WTC11 (cell line): ENCODE results near the gene CMTM1. TPM values are rescaled to one million over a fixed set of nuclear protein-coding genes. Genes with fewer than 3 reads are reported as not detected.

Experiments
- ATAC-seq: fragments of 200-7000 bp; cut with Tn5 transposase; 2 replicates; pipeline ENCODE4 v1.10.0; 2021; ENCODE audit warnings: mild to moderate bottlenecking, moderate library complexity
- CTCF ChIA-PET: fragments of 300-600 bp; sonication (Branson Sonifier 250); formaldehyde crosslinking; loops from one replicate; lab custom pipeline; 2021; ENCODE audit warnings: antibody characterized with exemption; lab: Charles Lee
- POLR2A ChIA-PET: fragments of 350-600 bp; sonication (Branson Sonifier 250); formaldehyde crosslinking; loops from one replicate; lab custom pipeline; 2021; ENCODE audit warnings: antibody characterized with exemption; lab: Charles Lee
- DNase-seq: peaks from one replicate; pipeline ENCODE4 v3.0.0; 2021; ENCODE audit warnings: low spot score
- H3K27ac Mint-ChIP-seq: 2 replicates; pipeline ENCODE4 v1.8.0; 2021; ENCODE audit warnings: mixed read lengths
- H3K27me3 Mint-ChIP-seq: 2 replicates; pipeline ENCODE4 v1.8.0; 2021; ENCODE audit warnings: low read depth, mild to moderate bottlenecking, moderate library complexity, mixed read lengths
- H3K36me3 Mint-ChIP-seq: 2 replicates; pipeline ENCODE4 v1.8.0; 2021; ENCODE audit warnings: mixed read lengths
- H3K4me1 Mint-ChIP-seq: 2 replicates; pipeline ENCODE4 v1.8.0; 2022; ENCODE audit warnings: mixed read lengths
- H3K4me3 Mint-ChIP-seq: 2 replicates; pipeline ENCODE4 v1.8.0; 2021; ENCODE audit warnings: mild to moderate bottlenecking, moderate library complexity, mixed read lengths
- H3K9me3 Mint-ChIP-seq: 2 replicates; pipeline ENCODE4 v1.8.0; 2021; ENCODE audit warnings: mixed read lengths
- CREM ChIP-seq: sonication (generic); formaldehyde crosslinking; IDR thresholded peaks from 2 replicates; pipeline ENCODE4 v1.8.1; 2022; ENCODE audit warnings: mild to moderate bottlenecking, missing genetic modification reagents, moderate library complexity
- E2F5 ChIP-seq: sonication (generic); formaldehyde crosslinking; IDR thresholded peaks from 2 replicates; pipeline ENCODE4 v1.8.1; 2022; ENCODE audit warnings: mild to moderate bottlenecking, moderate library complexity, missing genetic modification reagents
- ELF4 ChIP-seq: sonication (generic); formaldehyde crosslinking; IDR thresholded peaks from 2 replicates; pipeline ENCODE4 v1.8.1; 2022; ENCODE audit warnings: low read depth, mild to moderate bottlenecking, moderate library complexity, missing genetic modification reagents
- GRHL2 ChIP-seq: fragments of 250-450 bp; sonication (Bioruptor Pico); IDR thresholded peaks from 2 replicates; pipeline ENCODE4 v1.8.0; 2022; ENCODE audit warnings: mild to moderate bottlenecking, moderate library complexity; ENCODE audit not compliant: insufficient replicate concordance, severe bottlenecking
- HMGA2 ChIP-seq: fragments of 250-450 bp; sonication (Bioruptor Pico); IDR thresholded peaks from 2 replicates; pipeline ENCODE4 v1.4.0; 2021; ENCODE audit warnings: mild to moderate bottlenecking, moderate library complexity
- HMGXB4 ChIP-seq: sonication (generic); formaldehyde crosslinking; IDR thresholded peaks from 2 replicates; pipeline ENCODE4 v1.8.1; 2023; ENCODE audit warnings: mild to moderate bottlenecking, moderate library complexity, missing genetic modification reagents
- IRF2 ChIP-seq: sonication (generic); formaldehyde crosslinking; IDR thresholded peaks from 2 replicates; pipeline ENCODE4 v1.8.0; 2022; ENCODE audit warnings: low read depth, missing genetic modification reagents, borderline replicate concordance
- KAT7 ChIP-seq: sonication (generic); formaldehyde crosslinking; IDR thresholded peaks from 2 replicates; pipeline ENCODE4 v1.8.1; 2023; ENCODE audit warnings: missing genetic modification reagents, mild to moderate bottlenecking, borderline replicate concordance
- NFYB ChIP-seq: sonication (generic); formaldehyde crosslinking; conservative IDR thresholded peaks from 2 replicates; pipeline ENCODE4 v1.8.0; 2022; ENCODE audit warnings: low read depth, missing genetic modification reagents
- NR1H2 ChIP-seq: sonication (generic); formaldehyde crosslinking; IDR thresholded peaks from 2 replicates; pipeline ENCODE4 v1.9.0; 2021; ENCODE audit warnings: mild to moderate bottlenecking, moderate library complexity, missing genetic modification reagents
- NR2C2 ChIP-seq: sonication (generic); formaldehyde crosslinking; IDR thresholded peaks from 2 replicates; pipeline ENCODE4 v1.8.0; 2022; ENCODE audit warnings: mild to moderate bottlenecking, missing genetic modification reagents
- NR3C1 ChIP-seq: sonication (generic); formaldehyde crosslinking; conservative IDR thresholded peaks from 2 replicates; pipeline ENCODE4 v1.8.1; 2023; ENCODE audit warnings: low read depth, mild to moderate bottlenecking, missing genetic modification reagents
- RORB ChIP-seq: fragments of 250-450 bp; sonication (Bioruptor Pico); IDR thresholded peaks from 2 replicates; pipeline ENCODE4 v1.9.0; 2021; ENCODE audit warnings: mild to moderate bottlenecking
- SOX15 ChIP-seq: fragments of 250-450 bp; sonication (Bioruptor Pico); IDR thresholded peaks from 2 replicates; pipeline ENCODE4 v1.9.0; 2021; ENCODE audit warnings: mild to moderate bottlenecking
- SP1 ChIP-seq: sonication (generic); formaldehyde crosslinking; conservative IDR thresholded peaks from 2 replicates; pipeline ENCODE4 v1.8.1; 2022; ENCODE audit warnings: missing genetic modification reagents
- STAT6 ChIP-seq: sonication (generic); formaldehyde crosslinking; conservative IDR thresholded peaks from 2 replicates; pipeline ENCODE4 v1.8.1; 2023; ENCODE audit warnings: mild to moderate bottlenecking, low read depth, missing genetic modification reagents, moderate library complexity
- TP53 ChIP-seq: sonication (generic); formaldehyde crosslinking; IDR thresholded peaks from 2 replicates; pipeline ENCODE4 v1.8.1; 2023; ENCODE audit warnings: mild to moderate bottlenecking, missing genetic modification reagents
- ZBTB21 ChIP-seq: sonication (generic); formaldehyde crosslinking; IDR thresholded peaks from 2 replicates; pipeline ENCODE4 v1.8.1; 2023; ENCODE audit warnings: mild to moderate bottlenecking, missing genetic modification reagents, borderline replicate concordance
- ZNF219 ChIP-seq: sonication (generic); formaldehyde crosslinking; IDR thresholded peaks from 2 replicates; pipeline ENCODE4 v1.8.0; 2023; ENCODE audit warnings: missing genetic modification reagents, mild to moderate bottlenecking, borderline replicate concordance
- ZNF317 ChIP-seq: sonication (generic); formaldehyde crosslinking; IDR thresholded peaks from 2 replicates; pipeline ENCODE4 v1.8.1; 2023; ENCODE audit warnings: low read depth, mild to moderate bottlenecking, moderate library complexity, missing genetic modification reagents, borderline replicate concordance
- ZSCAN18 ChIP-seq: fragments of 250-450 bp; sonication (Bioruptor Pico); IDR thresholded peaks from 2 replicates; pipeline ENCODE4 v2.1.2; 2022; ENCODE audit warnings: mild to moderate bottlenecking, moderate library complexity
- total RNA-seq: library from RNA; stranded (reverse); gene quantifications from 3 replicates; pipeline ENCODE4 v1.2.3, GENCODE V29; 2021
- TF ChIP-seq, protein P1 (sequence below): sonication (generic); formaldehyde crosslinking; IDR thresholded peaks from 2 replicates; pipeline ENCODE4 v1.8.1; 2023; ENCODE audit warnings: mild to moderate bottlenecking, missing genetic modification reagents
- TF ChIP-seq, protein P2 (sequence below): sonication (generic); formaldehyde crosslinking; IDR thresholded peaks from 2 replicates; pipeline ENCODE4 v1.8.0; 2022; ENCODE audit warnings: mild to moderate bottlenecking, missing genetic modification reagents
- TF ChIP-seq, protein P3 (sequence below): sonication (generic); formaldehyde crosslinking; conservative IDR thresholded peaks from 2 replicates; pipeline ENCODE4 v1.8.1; 2022; ENCODE audit warnings: mild to moderate bottlenecking, missing genetic modification reagents

Gene CMTM1
- total RNA-seq, 1 experiment from 2014 or later: 1.6 TPM

- TF ChIP-seq, protein P1, sequence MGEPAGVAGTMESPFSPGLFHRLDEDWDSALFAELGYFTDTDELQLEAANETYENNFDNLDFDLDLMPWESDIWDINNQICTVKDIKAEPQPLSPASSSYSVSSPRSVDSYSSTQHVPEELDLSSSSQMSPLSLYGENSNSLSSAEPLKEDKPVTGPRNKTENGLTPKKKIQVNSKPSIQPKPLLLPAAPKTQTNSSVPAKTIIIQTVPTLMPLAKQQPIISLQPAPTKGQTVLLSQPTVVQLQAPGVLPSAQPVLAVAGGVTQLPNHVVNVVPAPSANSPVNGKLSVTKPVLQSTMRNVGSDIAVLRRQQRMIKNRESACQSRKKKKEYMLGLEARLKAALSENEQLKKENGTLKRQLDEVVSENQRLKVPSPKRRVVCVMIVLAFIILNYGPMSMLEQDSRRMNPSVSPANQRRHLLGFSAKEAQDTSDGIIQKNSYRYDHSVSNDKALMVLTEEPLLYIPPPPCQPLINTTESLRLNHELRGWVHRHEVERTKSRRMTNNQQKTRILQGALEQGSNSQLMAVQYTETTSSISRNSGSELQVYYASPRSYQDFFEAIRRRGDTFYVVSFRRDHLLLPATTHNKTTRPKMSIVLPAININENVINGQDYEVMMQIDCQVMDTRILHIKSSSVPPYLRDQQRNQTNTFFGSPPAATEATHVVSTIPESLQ (CRISPR knock-in tag): no peak
- TF ChIP-seq RORB (CRISPR knock-in tag) (no peak), ZSCAN18 (CRISPR knock-in tag) (no peak), NFYB (CRISPR knock-in tag) (no peak), STAT6 (CRISPR knock-in tag) (no peak), IRF2 (CRISPR knock-in tag) (no peak), GRHL2 (no peak), CREM (CRISPR knock-in tag) (no peak), NR2C2 (CRISPR knock-in tag) (no peak)
Observed at GRCh38 chr16:66548868-66549267, 17.4 kb upstream of the CMTM1 start (continued).

GRCh38 chr16:66549284-66550131, 16.7 kb upstream of the CMTM1 start, which contains the start of gene TK2:
Gene TK2 (minus strand): TSS chr16:66550122. CDS start chr16:66550061, 61 bp downstream.
- ATAC-seq: peak; percentile 83
- Mint-ChIP-seq H3K27ac (peak within 1 kb of the TSS; percentile 66), H3K27me3 (peaks cover 34% of the 10 kb centered on the region), H3K4me3 (peak within 1 kb of the TSS; percentile 75), H3K4me1 (peaks cover 35% of the 10 kb centered on the region), H3K9me3 (peaks cover 3% of the 10 kb centered on the region; the same call in 1 of the 2 replicates), H3K36me3 (peaks cover 4% of the 10 kb centered on the region)
- ChIA-PET CTCF (interaction anchor here (1.3 to 1.8 kb wide), 2 partner anchors 38 to 40 kb away, joined by 3 to 4 read pairs; no protein-coding TSS in a partner anchor), POLR2A (no interaction called here)
- peak; percentile 72 for DNase-seq
- TF ChIP-seq E2F5 (CRISPR knock-in tag): peak; percentile 77
- peak; percentile 30; the same call in 1 of the 2 replicates for TF ChIP-seq ZNF317 (CRISPR knock-in tag)
- 0 out of 2 replicates have a peak, but pooled peaks have one; percentile 5 for TF ChIP-seq HMGA2
- no peak for TF ChIP-seq NR1H2 (CRISPR knock-in tag)
- TF ChIP-seq TP53 (CRISPR knock-in tag): 0 out of 2 replicates have a peak, but pooled peaks have one; percentile 66
- TF ChIP-seq ZNF219 (CRISPR knock-in tag): no peak; the same call in 1 of the 2 replicates
- 0 out of 2 replicates have a peak, but pooled peaks have one; percentile 57 for TF ChIP-seq CREM (CRISPR knock-in tag)
- 0 out of 2 replicates have a peak, but pooled peaks have one; percentile 50 for TF ChIP-seq NR3C1 (CRISPR knock-in tag)
- TF ChIP-seq HMGXB4 (CRISPR knock-in tag): peak; percentile 26; the same call in 1 of the 2 replicates
- TF ChIP-seq, protein P2, sequence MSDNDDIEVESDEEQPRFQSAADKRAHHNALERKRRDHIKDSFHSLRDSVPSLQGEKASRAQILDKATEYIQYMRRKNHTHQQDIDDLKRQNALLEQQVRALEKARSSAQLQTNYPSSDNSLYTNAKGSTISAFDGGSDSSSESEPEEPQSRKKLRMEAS (CRISPR knock-in tag): peak; percentile 42; the same call in 1 of the 2 replicates
- TF ChIP-seq SOX15 (CRISPR knock-in tag): no peak
- 0 out of 2 replicates have a peak, but pooled peaks have one; percentile 25 for TF ChIP-seq KAT7 (CRISPR knock-in tag)
- TF ChIP-seq ZBTB21 (CRISPR knock-in tag): peak; percentile 59; the same call in 1 of the 2 replicates
- TF ChIP-seq SP1 (CRISPR knock-in tag): 0 out of 2 replicates have a peak, but pooled peaks have one; percentile 33
- TF ChIP-seq ELF4: peak; percentile 77; the same call in 1 of the 2 replicates
- TF ChIP-seq, protein P3, sequence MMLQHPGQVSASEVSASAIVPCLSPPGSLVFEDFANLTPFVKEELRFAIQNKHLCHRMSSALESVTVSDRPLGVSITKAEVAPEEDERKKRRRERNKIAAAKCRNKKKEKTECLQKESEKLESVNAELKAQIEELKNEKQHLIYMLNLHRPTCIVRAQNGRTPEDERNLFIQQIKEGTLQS: no peak
- TF ChIP-seq GRHL2: no peak
- TF ChIP-seq, all 79 proteins: peak for 12
